HG03095 (cell line): Measurements from ENCODE around the gene ZNF837.
"Not testable (repeated sequence)": the region's sequence is repeated elsewhere in the genome, so short reads cannot be mapped to it uniquely, and the experiment has no call there.

ENCODE experiments used
- ATAC-seq: cut with Tn5 transposase; IDR thresholded peaks from one replicate; pipeline ENCODE4 v1.9.1; 2021; ENCODE audit warnings: moderate library complexity; ENCODE audit not compliant: unreplicated experiment

The ZNF837 gene

GRCh38 chr19:58396691-58397532, 16.1 kb upstream of the ZNF837 start:
- ATAC-seq = no peak

GRCh38 chr19:58395979-58396627, 15.3 kb upstream of the ZNF837 start:
- no peak for ATAC-seq

GRCh38 chr19:58395220-58395978, 14.6 kb upstream of the ZNF837 start, which contains the start of gene RNF225:
Gene RNF225, plus strand, starts transcription at chr19:58395656. Its CDS starts 434 bp downstream, at chr19:58396090.
- ATAC-seq = no peak

- ATAC-seq = no peak
Observed at GRCh38 chr19:58394821-58395219, 14.0 kb upstream of the ZNF837 start.

- no peak for ATAC-seq
Observed at GRCh38 chr19:58393725-58394033, 12.8 kb upstream of the ZNF837 start.

GRCh38 chr19:58392945-58393724, 12.3 kb upstream of the ZNF837 start:
- ATAC-seq = no peak

- no peak for ATAC-seq
Observed at GRCh38 chr19:58388175-58388526, 7.3 kb upstream of the ZNF837 start.

GRCh38 chr19:58387338-58388174, 6.7 kb upstream of the ZNF837 start:
- no peak for ATAC-seq

GRCh38 chr19:58386576-58387337, 5.9 kb upstream of the ZNF837 start, which contains the start of gene RPS5:
Gene RPS5, plus strand, starts transcription at chr19:58387269. Its CDS starts 869 bp downstream, at chr19:58388138.
- ATAC-seq = peak; percentile 75

- ATAC-seq = peak; percentile 1
Observed at GRCh38 chr19:58385891-58386575, 5.2 kb upstream of the ZNF837 start.

GRCh38 chr19:58385313-58385890, 4.6 kb upstream of the ZNF837 start:
- ATAC-seq = no peak

- no peak for ATAC-seq
Observed at GRCh38 chr19:58382997-58383603, 2.3 kb upstream of the ZNF837 start.

- ATAC-seq = no peak
Observed at GRCh38 chr19:58381460-58382212, 806 bp upstream of the ZNF837 start.

GRCh38 chr19:58380037-58380661, 681 bp downstream of the ZNF837 start:
- no peak for ATAC-seq

- ATAC-seq = no peak
Observed at GRCh38 chr19:58379246-58379645, 1.6 kb downstream of the ZNF837 start.

GRCh38 chr19:58376724-58377123, 4.1 kb downstream of the ZNF837 start:
- ATAC-seq = not testable (repeated sequence)

GRCh38 chr19:58374200-58374599, 6.6 kb downstream of the ZNF837 start:
- ATAC-seq = no peak
